DMS 273 treated with DMSO at 0.1 percent for 48 hours (cell line): ENCODE results near the gene EFNB3.

Source experiments
- DNase-seq: peaks from one replicate; lab custom pipeline; 2025; lab: John Stamatoyannopoulos, UW

The EFNB3 gene, protein sequence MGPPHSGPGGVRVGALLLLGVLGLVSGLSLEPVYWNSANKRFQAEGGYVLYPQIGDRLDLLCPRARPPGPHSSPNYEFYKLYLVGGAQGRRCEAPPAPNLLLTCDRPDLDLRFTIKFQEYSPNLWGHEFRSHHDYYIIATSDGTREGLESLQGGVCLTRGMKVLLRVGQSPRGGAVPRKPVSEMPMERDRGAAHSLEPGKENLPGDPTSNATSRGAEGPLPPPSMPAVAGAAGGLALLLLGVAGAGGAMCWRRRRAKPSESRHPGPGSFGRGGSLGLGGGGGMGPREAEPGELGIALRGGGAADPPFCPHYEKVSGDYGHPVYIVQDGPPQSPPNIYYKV

GRCh38 chr17:7704601-7705268 lies at the start of gene EFNB3:
EFNB3 (plus strand) TSS chr17:7705202; CDS start chr17:7705599, 397 bp downstream.
- no peak for DNase-seq

- no peak for DNase-seq
Measured at GRCh38 chr17:7655541-7655840, 49.5 kb upstream of the EFNB3 start.

DNA sequence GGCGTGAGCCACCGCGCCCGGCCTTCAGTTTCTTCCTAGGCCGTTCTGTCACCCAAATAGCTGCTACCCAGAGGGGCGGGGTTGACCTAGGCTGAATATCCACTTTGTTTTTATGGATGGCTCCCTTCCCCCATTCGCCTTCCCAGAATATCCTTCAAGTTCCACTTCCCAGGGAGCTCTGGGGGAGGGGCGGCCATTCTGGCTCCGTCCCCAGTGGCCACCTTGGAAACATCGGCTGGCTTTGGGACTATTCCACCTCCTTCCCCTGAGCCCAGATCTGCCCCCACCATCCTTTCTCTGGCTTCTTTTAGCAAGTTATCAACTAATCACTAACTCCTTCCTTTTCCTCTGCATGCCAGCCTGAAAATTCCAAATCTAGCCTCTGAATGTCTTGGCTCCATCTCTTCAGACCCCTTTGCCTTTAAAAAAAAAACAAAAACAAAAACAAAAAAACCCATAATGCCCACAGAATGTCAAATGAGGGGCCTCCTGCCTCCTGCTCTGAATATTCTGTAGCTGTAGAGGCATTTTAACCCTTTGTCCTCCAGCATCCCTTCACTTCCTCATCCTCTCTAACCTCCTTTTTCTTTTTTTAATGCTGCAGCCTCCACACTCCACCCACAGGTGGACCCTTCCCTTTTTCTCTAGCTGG lies 47.9 kb upstream of the EFNB3 start:
- no peak for DNase-seq

DNA sequence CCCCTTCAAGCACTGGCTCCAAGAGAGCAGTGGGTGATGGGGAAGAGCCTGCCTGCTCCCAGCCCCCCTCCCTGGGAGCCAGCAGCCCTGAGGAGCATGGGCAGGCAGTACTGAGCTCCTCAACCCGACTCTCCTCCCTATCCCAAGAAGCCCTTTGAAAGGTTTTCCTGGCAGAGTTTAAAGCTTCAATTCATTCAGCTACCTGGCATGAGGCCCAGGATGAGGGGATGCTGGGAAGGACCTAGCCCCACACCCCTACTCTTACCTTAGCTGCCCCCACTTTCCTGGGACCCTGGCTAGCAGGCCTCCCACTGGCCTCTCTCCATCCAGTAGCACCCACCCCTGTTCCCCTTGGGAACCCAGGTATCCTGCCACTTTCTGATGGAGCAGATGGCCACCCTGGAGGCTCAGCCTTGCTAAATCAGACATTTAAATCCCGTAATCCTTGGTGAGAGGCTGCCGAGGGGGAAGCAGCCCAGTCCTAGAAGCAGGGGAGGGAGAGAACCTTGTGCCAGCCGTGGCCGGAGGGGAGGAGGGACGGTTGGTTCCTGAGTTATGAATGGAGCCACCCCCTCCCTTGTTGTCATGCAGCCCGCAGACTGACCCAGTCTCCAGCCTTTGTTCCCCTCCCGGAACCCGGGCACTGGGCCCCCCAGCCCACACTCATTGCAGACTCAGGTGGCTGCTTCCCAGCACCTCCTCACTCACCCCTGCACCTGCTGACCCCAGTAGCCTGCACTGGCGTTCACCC lies 37.2 kb upstream of the EFNB3 start:
- DNase-seq: no peak

- DNase-seq: no peak
Measured at GRCh38 chr17:7668482-7668881, 36.5 kb upstream of the EFNB3 start.

- DNase-seq: no peak
Measured at GRCh38 chr17:7673239-7673638, 31.8 kb upstream of the EFNB3 start.

GRCh38 chr17:7674934-7675333 lies 30.1 kb upstream of the EFNB3 start:
- DNase-seq: no peak

GRCh38 chr17:7676533-7676932 lies 28.5 kb upstream of the EFNB3 start:
- DNase-seq: no peak

GRCh38 chr17:7677388-7678067 lies 27.5 kb upstream of the EFNB3 start:
- no peak for DNase-seq

- no peak for DNase-seq
Measured at GRCh38 chr17:7684851-7685532, 20.0 kb upstream of the EFNB3 start.

DNA sequence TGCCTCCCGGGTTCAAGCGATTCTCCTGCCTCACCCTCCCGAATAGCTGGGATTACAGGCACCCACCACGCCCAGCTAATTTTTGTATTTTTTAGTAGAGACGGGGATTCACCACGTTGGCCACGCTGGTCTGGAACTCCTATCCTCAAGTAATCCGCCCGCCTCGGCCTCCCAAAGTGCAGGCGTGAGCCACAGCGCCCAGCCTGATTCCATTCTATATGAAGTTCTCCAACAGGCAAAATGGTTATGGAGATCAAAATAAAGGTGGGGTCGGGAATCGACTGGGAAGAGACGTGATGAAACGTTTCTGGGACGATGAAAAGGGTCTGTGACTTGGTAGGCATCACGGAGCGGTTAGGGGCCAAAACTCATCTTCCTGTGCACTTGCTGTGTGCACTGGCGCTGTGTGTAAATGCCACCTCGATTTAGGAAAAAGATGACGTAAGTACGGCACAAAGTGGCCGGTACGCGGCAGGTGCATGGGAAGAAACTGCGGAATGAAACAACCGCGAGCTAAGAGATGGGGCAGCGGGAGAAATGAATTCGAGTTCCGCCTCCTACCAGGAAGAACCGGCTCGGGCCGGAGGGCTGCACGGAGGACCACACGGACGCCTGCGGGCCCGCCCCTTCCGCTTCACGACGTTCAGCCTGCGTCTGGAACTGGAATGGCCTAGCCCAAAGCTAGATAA lies 19.3 kb upstream of the EFNB3 start:
- peak; percentile 62 for DNase-seq

DNA sequence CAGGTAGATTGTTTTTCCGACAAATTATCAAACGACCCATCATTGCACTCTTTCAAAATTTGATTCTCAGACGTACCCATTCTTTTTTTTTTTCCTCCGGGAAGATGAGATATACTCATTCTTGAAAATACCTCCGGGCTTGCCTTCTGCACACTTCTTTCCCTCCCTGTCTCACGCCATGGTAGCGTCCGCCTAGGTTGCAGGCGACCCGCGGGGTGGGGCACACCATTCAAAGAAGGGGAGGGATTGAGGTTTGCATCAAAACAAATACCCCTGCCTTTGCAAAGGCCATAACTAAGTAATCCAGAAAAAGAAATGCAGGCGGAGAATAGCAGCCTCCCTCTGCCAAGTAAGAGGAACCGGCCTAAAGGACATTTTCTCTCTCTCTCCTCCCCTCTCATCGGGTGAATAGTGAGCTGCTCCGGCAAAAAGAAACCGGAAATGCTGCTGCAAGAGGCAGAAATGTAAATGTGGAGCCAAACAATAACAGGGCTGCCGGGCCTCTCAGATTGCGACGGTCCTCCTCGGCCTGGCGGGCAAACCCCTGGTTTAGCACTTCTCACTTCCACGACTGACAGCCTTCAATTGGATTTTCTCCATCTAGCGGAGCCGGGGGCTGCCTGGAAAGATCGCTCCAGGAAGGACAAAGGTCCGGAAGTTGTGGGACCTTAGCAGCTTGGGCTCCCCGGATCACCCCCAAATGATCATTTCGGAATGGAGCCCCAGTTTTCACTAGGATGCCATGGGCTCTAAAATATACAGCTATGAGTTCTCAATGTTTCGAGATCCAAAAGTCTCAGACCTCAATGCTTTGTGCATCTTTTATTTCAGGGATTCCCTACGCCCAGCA lies 18.6 kb upstream of the EFNB3 start:
- DNase-seq: peak; percentile 49

DNA sequence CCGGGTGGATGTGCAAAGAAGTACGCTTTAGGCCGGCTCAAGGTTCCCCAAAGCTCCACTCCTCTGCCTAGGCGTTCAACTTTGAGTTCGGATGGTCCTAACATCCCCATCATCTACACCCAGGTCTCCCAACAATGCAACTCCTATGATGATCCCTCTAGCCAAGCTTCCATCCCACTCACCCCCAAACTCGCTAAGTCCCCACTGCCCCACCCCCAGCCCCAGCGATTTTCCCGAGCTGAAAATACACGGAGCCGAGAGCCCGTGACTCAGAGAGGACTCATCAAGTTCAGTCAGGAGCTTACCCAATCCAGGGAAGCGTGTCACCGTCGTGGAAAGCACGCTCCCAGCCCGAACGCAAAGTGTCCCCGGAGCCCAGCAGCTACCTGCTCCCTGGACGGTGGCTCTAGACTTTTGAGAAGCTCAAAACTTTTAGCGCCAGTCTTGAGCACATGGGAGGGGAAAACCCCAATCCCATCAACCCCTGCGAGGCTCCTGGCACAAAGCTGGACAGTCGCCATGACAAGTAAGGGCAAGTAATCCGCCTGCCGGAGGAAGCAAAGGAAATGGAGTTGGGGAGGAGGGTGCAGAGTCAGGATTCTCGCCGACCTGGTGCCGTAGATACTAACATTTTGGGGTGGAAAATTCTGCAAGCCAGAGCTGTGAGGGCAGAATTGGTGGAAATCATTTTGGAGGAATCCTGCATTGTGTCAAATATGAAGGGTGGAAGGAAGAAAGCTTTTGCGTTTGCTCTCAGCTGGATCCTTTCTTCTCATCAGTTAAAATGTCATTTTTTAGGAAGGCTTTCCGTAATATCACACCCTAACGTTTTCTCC lies 17.7 kb upstream of the EFNB3 start, which contains the start of gene TP53:
TP53 (minus strand) TSS at position 419 of the 836 bp plus-strand sequence. CDS start 10,896 bp downstream, outside the sequence.
- peak; percentile 67 for DNase-seq

DNA sequence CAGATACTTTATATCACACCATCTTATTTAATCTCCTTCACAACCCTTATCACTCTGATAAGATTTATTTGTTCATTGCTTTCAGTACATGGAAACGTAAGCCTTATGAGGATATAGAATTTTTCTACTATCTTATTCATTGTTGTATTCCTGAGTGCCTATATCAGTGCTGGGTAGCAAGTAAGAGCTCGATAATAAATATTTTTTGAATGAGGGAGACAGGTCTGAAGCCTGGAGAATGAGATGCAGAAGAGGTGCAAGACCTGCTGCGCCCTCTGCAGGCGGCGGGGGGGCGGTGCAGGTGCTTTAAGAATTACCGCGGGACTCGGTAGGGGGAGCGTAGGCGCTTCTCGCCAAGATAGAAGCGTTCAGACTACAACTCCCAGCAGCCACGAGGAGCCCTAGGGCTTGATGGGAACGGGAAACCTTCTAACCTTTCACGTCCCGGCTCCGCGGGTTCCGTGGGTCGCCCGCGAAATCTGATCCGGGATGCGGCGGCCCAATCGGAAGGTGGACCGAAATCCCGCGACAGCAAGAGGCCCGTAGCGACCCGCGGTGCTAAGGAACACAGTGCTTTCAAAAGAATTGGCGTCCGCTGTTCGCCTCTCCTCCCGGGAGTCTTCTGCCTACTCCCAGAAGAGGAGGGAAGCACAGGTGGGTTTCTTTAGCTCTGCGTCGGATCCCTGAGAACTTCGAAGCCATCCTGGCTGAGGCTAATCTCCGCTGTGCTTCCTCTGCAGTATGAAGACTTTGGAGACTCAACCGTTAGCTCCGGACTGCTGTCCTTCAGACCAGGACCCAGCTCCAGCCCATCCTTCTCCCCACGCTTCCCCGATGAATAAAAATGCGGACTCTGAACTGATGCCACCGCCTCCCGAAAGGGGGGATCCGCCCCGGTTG lies 16.8 kb upstream of the EFNB3 start, which contains the start of gene WRAP53:
WRAP53 (plus strand) TSS at position 570 of the 900 bp plus-strand sequence; CDS start at position 742, 172 bp downstream.
- peak; percentile 94 for DNase-seq

- no peak for DNase-seq
Measured at GRCh38 chr17:7688808-7689316, 16.1 kb upstream of the EFNB3 start.

DNA sequence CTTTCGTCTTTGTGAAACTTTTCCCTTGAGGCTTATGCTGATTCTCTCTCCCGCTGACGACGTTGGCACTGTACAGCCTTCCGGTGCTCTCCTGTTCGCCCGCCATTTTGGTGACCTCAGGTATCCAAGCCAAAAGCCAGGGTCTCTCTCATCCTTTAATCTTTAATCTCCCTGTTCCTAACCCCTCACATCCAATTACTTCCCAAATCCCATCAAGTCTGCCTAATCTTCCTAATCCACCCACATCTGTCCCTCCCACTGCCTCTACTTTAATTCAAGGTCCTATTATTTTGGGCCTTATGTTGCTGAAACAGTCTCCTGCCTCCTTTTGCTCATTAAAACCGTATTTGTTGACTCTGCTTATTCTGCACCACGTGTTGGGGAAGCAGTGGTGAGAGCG lies 9.4 kb upstream of the EFNB3 start:
- no peak for DNase-seq

DNA sequence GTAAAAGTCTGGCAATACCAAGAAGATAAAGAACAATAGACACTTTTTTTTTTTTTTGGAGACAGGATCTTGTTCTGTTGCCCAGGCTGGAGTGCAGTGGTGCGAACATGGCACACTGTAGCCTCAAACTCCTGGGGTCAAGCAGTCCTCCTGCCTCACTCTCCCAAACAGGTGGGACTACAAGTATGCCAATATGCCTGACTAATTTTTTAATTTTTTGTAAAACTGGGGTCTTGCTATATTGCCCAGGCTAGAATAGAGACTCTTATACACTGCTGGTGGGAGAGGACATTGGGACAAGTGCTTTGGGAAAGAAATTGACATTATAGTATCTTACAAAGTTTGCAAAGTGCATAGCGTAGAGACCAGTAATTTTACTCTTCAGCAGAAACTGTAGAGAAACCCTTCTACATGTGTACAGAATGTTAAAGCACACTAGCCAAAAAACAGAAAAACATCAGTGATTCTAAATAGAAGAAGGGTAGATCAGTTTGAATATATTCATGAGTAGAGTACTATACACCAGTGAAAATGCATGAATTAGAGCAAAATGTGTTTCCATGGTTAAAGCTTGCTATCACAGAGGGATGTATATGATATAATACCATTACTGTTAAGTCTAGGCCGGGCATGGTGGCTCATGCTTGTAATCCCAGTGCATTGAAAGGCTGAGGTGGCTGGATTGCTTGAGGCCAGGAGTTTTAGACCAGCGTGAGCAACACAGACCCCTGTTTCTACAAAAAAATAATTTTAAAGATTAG lies 7.0 kb upstream of the EFNB3 start:
- DNase-seq: no peak
